ENCODE measurements around the gene SOCS7. TPM values are rescaled to one million over a fixed set of nuclear protein-coding genes. Genes with fewer than 3 reads are reported as not detected.
A peak's percentile ranks its signal among the peaks of the same experiment; 100 is the strongest.

Gene SOCS7, protein sequence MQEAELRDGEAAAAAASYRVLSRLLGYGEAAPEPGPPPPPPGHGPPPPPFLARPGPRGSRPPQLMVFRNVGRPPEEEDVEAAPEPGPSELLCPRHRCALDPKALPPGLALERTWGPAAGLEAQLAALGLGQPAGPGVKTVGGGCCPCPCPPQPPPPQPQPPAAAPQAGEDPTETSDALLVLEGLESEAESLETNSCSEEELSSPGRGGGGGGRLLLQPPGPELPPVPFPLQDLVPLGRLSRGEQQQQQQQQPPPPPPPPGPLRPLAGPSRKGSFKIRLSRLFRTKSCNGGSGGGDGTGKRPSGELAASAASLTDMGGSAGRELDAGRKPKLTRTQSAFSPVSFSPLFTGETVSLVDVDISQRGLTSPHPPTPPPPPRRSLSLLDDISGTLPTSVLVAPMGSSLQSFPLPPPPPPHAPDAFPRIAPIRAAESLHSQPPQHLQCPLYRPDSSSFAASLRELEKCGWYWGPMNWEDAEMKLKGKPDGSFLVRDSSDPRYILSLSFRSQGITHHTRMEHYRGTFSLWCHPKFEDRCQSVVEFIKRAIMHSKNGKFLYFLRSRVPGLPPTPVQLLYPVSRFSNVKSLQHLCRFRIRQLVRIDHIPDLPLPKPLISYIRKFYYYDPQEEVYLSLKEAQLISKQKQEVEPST
- total RNA-seq: 4.6 and 7.5 TPM in 2 replicates

DNA sequence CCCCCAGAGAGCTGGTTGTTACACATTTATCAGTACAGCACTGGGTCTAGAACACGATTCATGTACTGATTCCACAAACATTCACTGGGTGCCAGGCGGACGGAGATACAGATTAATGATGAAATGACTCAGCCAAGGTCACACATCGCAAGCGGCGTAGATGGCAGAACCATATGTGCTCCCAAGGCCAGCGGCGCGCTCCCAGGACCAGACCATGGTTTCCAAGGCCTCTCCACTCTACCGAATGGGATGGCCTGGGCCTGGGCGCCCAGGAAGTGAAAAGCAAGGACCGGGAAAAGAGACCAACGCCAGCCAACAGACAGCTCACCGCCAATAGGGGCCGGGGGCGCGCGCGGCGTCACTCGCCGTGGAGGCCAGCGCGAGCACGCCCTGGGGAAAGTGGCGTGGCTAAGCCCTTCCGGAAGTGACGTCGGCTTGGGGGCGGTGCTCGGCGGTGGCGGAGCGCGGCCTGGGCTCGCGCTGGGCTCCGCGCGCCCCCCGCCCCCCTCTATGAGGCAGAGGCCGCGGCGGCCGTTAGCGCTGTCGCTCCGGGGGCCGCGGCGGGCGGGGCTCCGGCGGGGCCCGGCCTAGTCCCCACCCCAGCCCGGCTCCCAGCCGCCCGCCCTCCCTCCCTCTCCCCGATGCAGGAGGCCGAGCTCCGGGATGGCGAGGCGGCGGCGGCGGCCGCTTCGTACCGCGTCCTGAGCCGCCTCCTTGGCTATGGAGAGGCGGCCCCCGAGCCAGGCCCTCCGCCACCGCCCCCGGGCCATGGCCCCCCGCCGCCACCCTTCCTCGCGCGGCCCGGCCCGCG lies at the start of gene SOCS7:
TSS of gene SOCS7 (plus strand) at position 433 of the 811 bp plus-strand sequence. CDS start at position 642, 209 bp downstream.
- DNase-seq (ENCODE audit: low read depth in 2 of 2): peak; percentile 91 to 95

DNA sequence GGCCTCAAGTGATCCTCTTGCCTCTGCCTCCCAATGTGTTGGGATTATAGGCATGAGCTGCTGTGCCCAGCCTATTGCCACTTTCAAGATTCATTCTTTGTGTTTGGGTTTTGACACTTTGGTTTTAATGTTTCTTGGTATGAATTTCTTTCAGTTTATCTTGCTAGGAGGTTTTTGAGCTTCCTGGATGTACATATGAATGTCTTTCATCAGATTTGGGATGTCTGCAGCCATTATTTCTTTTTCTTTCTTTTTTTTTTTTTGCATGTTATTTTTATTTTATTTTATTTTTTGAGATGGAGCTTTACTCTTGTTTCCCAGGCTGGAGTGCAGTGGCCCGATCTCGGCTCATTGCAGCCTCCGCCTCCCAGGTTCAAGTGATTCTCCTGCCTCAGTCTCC lies 36.1 kb upstream of the SOCS7 start:
- no peak for DNase-seq (ENCODE audit: low read depth in 2 of 2)

DNA sequence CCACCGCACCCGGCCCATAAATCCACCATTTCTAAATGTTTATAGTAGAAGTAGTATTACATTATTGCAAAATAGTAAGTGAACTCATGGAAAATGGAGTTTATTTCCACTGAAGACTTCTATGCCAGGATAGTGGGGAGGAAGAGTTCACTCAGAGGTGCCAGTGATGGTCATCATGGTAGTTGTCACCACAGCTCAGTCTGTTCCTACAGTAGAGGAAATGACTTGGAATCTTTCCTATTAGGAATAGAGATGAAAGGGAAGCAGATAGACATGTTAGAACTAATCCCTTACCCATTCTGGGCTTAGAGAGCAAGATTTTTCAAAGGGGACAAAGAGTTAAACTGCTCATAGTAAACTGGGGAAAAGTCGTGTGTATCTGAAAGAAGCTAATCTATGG lies 34.6 kb upstream of the SOCS7 start:
- peak in 1 of 2 donors; percentile 91 for DNase-seq (ENCODE audit: low read depth in 2 of 2)

DNA sequence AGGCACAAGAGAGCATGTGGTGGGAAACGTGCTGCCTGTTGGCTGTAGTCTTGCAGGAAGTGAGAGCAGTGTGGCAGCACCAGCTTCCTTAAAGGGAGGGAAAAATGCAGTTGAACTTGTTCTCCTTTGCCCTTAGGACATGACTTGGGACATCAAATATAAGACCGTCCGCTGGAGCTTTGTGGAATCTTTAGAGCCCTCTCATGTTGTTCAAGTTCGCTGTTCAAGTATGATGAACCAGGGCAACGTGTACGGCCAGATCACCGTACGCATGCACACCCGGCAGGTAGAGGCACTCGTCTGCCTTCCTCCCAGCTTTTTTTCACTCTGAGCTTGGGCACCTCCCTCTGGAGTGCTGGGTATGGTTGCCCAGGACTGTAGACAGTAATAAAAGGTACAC lies 31.2 kb upstream of the SOCS7 start:
- DNase-seq (ENCODE audit: low read depth in 2 of 2): no peak

DNA sequence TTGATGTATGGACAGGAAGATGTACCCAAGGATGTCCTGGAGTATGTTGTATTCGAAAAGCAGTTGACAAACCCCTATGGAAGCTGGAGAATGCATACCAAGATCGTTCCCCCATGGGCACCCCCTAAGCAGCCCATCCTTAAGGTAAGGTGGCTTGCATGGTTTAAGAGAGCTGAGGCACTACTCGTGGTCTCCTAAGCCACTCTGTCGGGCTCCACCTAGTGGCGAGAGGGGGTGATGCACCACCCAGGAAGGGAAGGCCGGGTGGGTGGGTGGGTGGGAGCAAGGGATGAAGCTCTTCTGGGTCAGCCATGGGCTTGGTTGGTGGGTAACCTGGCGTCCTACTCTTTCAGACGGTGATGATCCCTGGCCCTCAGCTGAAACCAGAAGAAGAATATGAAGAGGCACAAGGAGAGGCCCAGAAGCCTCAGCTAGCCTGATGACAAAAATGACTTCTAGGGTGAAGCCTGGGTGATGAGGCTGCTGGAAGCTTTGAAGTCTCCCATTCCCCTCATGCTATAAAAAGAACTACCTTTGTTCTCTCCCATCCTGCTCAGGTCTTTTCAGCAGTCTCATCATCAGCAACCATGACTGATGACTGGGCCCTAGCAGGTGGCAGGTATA lies 29.4 kb upstream of the SOCS7 start:
- DNase-seq (ENCODE audit: low read depth in 2 of 2): peak; percentile 43 to 48

DNA sequence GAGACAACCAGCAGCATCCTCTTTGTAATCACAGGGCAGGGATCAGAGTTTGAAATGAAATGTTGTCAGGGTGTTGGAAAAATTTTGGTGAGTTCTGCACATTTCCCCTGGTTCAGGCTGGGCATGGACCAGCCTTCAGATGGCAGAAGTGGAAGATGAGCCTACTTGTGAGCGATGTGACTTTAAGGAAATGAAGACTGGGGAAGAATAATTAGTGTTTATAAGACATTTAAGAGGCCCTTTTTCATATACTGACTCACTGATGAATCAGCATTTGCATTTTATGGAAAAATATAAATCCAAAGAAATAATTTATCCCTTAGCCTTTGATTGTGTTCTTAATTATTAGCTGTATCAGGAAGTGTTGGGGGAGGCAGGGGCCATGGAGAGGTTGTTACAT lies 28.7 kb upstream of the SOCS7 start:
- DNase-seq (ENCODE audit: low read depth in 2 of 2): no peak

DNA sequence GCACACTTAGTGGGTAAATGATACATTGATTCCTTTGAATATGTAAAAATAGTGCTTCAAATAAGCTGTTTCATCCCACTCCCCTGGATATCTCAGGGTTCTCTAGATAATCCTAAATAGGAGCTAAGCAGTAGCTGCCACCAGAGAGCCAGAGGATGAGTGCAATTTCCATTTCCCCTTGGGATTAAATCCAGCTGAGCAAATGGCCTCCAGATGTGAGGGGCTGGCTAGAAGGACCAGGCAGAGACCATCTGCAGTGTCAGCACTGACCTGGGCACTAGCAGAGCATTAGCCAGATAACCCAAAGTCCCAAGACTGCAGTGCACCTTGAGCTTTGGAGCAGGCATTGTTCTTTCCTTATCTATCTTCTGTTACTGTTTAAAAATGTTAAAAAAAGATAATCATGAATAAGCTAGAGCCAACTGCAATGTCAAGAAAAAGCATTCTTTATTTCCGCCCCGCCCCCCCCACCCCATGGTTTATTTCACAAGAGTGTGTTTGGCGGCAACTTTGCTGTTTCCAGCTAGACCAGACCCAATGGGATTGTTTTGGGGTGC lies 27.4 kb upstream of the SOCS7 start:
- no peak for DNase-seq (ENCODE audit: low read depth in 2 of 2)

DNA sequence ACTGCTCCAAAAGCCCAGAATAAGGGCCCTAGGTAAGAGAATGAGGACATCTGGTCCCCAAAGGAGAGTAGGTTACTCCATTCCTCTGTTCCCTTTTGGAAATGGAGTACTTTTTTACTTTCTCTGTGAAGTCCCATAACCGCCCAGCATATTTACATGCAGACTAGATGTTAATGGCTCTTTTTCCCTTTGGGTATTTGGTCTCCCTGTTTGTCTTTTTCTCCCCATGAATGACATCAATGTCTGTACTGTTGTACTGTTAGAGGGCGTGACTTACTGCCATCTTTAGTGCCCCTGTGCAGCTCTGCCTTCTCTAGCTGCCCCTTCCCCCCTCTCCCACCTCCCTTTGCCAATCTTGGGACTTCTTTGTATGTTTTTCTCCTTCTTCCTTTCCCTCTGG lies 26.9 kb upstream of the SOCS7 start:
- DNase-seq (ENCODE audit: low read depth in 2 of 2): no peak

DNA sequence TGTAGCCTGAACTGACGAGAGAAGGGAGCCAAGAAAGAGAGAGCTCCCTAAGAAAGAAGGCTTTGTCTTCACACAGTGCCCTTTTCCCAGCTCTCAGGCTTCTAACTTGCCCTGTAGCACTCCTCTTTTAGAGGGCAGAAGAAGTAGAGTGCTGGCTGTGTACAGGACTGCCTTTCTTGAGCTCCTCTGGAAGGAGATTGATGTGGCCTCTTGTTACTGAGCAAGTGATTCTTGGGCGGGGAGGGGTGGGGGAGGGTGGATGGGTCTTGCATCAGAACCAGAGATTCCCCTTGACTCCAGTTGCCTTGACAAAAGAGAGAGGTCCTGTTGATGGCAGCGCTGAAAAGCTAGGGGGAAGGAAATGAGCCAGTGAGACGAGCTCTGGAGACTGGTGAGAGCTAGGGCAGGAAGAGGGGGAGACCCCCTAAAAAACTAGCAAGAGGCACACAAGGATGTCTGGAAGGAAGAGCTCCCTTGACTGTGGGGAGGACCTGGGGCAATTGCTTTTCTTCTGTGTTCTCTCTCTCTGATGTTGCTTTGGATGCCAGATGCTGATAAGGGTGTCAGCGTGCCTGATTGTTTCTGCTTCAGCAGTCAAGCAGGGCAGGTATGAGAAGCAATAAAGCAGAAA lies 26.3 kb upstream of the SOCS7 start:
- no peak for DNase-seq (ENCODE audit: low read depth in 2 of 2)

DNA sequence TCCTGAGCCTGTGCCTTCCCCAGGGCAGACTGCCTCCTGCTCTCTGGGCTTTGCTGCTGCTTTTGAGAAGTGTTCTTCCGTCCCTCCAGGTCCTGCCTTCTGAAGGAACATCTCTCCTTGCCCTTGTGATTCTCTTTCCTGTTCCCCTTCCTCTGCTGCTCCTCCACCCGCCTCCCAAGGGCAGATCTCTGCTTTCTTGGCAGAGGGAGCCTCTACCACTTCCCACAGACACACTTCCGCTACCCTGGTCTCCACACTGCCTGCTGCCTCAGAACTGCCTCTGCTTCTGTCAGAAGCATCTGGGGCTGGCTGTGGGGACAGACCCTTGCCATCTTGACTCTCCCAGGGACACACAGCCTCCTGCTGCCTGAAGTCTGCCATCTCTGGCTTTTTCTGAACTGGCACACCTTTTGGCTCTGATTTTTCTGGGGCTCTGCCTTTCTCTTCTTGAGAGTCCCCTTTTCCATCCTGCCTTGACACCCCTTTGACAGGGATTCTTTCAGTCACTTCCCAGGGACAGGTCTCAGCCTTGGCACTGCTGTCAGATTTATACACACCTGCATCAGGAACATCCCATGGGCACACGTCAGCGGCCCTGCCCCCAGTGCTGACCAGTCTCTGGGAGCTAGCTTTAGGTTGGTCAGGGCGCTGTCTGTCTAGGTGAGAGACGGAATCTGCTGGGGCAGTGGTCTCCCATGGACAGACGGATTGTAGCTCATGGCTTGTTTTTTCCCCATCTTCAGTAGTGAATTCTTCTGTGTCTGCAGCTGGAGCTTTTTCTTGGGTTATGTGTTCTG lies 24.4 kb upstream of the SOCS7 start:
- DNase-seq (ENCODE audit: low read depth in 2 of 2): peak in 1 of 2 donors; percentile 52

DNA sequence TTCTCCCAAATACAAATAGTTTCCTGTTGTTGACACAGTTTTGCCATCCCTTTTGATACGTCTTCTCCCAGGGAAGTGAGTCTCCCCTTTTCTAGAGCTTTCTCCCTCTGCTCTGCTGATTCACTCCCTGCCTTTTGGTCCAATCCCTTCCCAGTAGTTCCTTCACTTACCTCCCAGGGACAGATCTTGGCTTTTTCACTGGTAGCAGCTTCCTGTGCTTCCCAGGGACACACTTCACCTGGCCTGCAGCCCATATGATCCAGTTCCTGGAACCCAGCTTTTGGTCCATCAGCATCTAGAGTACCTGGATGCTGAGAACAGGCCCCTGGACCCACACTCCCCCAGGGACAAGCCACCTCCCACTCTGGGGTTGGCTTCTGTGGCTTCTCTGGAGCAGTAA lies 23.7 kb upstream of the SOCS7 start:
- DNase-seq (ENCODE audit: low read depth in 2 of 2): no peak

DNA sequence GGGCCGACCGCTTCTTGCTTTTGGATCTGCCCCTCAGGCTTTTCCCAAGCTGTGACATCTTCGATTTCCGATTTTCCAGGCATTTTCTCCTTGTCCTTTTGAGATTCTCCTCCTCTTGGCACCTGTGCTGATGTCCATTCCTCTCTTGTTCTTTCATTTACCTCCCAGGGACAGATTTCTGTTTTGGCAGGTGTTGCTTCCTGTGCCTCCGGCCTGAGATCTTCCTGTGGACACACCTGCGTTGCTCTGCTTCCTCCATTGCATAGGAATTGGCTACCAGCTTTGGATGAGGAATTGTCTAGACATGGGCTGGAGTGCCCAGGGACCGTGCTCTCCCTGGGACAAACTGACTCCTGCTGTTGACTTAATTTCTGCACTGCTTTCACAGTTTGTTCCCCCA lies 23.0 kb upstream of the SOCS7 start:
- no peak for DNase-seq (ENCODE audit: low read depth in 2 of 2)

DNA sequence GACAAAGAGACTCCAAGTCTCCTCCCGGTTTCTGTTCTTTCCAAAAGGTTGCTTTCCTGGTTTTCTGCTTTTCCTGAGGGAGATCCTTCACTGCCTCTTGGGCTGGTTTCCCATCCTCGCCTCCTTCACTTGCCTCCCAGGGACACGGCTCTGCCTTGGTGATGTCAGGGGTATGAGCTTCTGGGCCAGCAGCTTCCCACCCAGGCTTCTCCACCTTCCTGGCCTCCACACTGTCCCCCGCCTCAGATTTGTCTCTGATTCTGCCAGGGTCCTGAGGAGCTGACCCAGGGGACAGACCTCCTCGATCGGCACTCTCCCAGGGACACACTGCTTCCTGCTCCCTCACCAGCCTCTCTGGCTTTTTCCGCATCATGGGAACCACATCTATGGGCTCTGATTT lies 22.4 kb upstream of the SOCS7 start:
- no peak for DNase-seq (ENCODE audit: low read depth in 2 of 2)

DNA sequence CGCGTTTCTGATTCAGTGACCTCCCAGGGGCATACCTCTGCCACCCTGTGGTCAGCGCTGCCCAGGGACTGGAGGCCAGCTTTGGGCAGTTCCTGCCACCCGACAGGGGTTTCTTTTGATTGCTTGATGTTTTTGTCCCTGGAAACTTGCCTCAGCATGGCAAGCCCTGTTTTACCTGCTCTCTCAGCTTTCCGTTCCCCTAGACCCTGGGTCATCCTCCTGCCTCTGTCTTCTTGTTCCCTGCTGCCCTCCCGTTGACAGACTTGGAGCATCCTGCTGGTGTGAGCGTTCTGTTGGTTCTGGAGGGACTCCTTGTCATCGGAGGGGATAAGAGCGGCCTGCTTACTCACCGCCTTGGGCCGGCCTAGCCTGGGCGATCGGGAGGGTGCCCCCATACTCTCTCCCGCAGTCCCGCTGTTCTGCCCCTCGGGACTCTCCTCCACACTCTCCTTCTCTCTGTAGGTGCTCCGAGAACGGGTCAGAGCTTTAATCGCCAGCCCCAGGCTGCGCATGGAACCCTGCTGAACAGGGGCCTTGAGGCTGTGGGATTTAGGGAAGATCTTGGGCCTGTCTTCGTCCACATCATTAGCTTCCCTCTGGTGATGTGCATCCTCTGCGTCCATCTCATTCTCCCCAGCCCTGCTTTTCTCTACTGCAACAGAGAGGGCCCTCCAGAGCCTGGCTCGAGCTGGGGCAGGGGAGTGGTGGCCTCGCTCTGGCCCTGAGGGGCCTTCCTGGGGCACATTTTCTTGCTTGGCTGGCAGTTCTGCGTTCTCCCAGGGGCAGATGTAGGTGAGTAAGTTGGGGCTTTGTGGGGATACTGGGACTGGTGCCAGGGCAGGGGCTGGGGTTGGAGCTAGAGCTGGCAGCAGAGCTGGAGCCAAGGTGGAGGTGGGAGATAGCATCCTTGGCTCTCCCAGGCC lies 21.6 kb upstream of the SOCS7 start:
- DNase-seq (ENCODE audit: low read depth in 2 of 2): no peak

DNA sequence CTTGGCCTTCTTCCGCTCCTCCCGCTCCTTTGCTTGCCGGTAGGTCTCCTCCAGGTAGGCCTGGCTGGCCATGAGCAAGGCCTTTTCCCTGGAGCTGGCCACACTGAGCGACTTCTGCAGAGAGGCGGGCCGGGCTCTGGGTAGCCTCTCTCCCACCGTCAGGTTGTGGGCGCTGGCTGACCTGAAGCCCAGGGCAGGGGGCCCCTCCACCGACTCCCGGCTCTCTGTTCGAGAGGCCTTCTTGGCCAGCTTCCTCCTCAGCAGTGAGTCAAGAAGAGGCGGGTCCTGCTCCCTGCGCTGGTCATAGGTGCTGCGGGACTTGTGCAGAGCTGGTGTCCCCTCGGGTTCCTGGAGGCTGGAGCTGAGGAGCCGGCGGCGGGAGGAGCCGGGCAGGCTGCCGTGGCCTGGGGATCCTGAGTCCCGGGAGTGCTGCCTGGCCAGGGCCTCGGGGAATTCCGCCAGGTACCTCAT lies 20.7 kb upstream of the SOCS7 start:
- no peak for DNase-seq (ENCODE audit: low read depth in 2 of 2)

DNA sequence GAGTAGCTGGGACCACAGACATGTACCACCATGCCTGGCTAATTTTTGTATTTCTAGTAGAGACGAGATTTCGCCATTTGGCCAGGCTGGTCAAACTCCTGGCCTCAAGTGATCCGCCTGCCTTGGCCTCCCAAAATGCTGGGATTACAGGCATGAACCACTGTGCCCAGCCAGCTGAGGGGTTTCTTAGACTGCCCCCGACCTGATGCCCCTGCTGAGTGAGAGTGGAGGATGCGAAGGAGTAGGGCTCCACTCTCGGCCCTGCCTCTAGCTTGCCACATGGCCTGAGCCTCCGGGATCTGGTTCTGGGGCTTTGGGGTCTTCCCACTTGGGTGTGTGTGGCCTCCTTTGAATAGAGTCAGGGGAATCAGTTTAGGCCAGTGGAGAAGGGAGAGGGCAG lies 18.9 kb upstream of the SOCS7 start:
- no peak for DNase-seq (ENCODE audit: low read depth in 2 of 2)

DNA sequence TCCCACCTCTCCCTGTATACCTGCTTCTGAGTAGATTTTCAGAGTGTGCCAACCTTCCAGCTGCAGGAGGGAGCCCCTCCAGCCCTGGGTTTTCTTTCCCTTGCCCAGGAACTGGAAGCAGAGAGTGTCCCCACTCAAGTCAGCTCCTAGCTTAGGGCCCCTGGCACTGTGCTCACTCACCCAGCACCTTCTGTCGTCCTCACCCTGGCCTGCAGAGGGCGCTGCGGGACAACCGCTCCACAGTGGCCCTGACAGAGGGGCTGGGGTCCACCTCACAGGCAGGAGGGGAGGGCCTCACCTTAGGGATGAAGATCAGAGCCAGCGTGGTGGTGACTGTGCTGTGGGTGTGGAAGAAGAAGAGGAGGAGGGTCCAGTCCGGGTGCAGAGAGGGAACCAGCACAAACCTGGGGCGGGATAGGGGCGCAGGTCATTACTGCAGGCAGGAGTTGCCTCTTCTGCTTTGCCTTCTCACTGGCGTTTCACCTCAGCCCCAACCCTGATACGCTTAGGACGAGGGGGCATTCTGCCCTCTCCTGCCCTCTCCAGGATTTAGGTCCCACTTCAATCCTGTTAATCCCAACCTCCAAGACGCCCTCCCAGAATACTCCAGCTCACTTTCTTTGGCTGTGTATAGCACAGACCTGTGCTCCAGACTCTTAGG lies 17.9 kb upstream of the SOCS7 start:
- peak; percentile 25 to 52 for DNase-seq (ENCODE audit: low read depth in 2 of 2)

Measured in lung microvascular endothelial cell (primary cell).